ENCODE measurements around the gene CARD14. TPM values are rescaled to one million over a fixed set of nuclear protein-coding genes. Genes with fewer than 3 reads are reported as not detected.

The CARD14 gene
- total RNA-seq, 1 experiment from 2014 or later, result 0.24 TPM

GRCh38 chr17:80124351-80124981, 45.4 kb upstream of the CARD14 start:
- Mint-ChIP-seq H3K4me1 (peaks cover 24 to 47% of the 10 kb centered on the region in 2 experiments), H3K27ac (peak overlapping the region; percentile 93 to 94 (median 94); a peak in 5 of 7 replicates), H3K36me3 (ENCODE audit: insufficient read depth in 1 of 3, low read depth in 3 of 3) (no peaks in the 10 kb centered on the region), H3K4me3 (peak overlapping the region; percentile 48 to 65), H3K9me3 (no peaks in the 10 kb centered on the region), H3K27me3 (ENCODE audit: low read depth) (peaks cover 3% of the 10 kb centered on the region; the same call in 1 of the 2 replicates)
- Histone ChIP-seq H3K9me3 (ENCODE audit: control insufficient read depth, low read depth, low read length) (no peaks in the 10 kb centered on the region), H2AFZ (ENCODE audit: low read length) (no peak overlapping the region), H2AK5ac (ENCODE audit: insufficient read length, low read length) (no peak overlapping the region), H3K14ac (ENCODE audit: insufficient read depth, low read length) (peak overlapping the region; percentile 67; the same call in 1 of the 2 replicates), H2BK12ac (ENCODE audit: insufficient read length, low read depth, low read length) (no peak overlapping the region), H3K4me1 (ENCODE audit: insufficient read depth, low read length) (peaks cover 9% of the 10 kb centered on the region; the same call in 1 of the 2 replicates), H3K4ac (ENCODE audit: low read depth, low read length) (no peak overlapping the region), H3K56ac (ENCODE audit: insufficient read length, low read depth, low read length) (no peak overlapping the region), H4K91ac (ENCODE audit: insufficient read length, low read depth, low read length) (no peak overlapping the region), H3K23ac (ENCODE audit: insufficient read length, low read depth, low read length) (no peak overlapping the region), H3K79me2 (ENCODE audit: insufficient read depth, low read length) (no peaks in the 10 kb centered on the region), H2BK5ac (ENCODE audit: insufficient read length, low read length) (no peak overlapping the region), H4K8ac (replicated peaks; ENCODE audit: insufficient read length, low read depth, low read length) (no peak overlapping the region), H2BK120ac (ENCODE audit: low read depth, low read length, poor library complexity, severe bottlenecking) (no peak overlapping the region), H3K4me2 (ENCODE audit: insufficient read depth, insufficient read length, low read length) (peak overlapping the region; percentile 20), H4K5ac (ENCODE audit: insufficient read length, low read depth, low read length) (no peak overlapping the region), H3T11ph (ENCODE audit: low read length) (no peak overlapping the region), H2BK15ac (ENCODE audit: low read depth, low read length) (no peak overlapping the region), H3K27ac (ENCODE audit: insufficient read length, low read depth, low read length) (no peak overlapping the region), H2BK20ac (ENCODE audit: low read depth, low read length, poor library complexity, severe bottlenecking) (no peak overlapping the region), H4K20me1 (ENCODE audit: control insufficient read depth, insufficient read depth, insufficient read length) (no peaks in the 10 kb centered on the region), H3K23me2 (ENCODE audit: insufficient read length, low read depth, low read length, poor library complexity, severe bottlenecking) (no peaks in the 10 kb centered on the region), H3K9ac (ENCODE audit: extremely low read depth, insufficient read length, low read length) (no peak overlapping the region), H3K27me3 (ENCODE audit: insufficient read depth, low read length) (no peaks in the 10 kb centered on the region), H3K18ac (ENCODE audit: insufficient read length, low read depth, low read length) (peak overlapping the region; percentile 27), H3K79me1 (ENCODE audit: insufficient read depth, low read depth, low read length, poor library complexity, severe bottlenecking) (no peaks in the 10 kb centered on the region)
- WGBS (ENCODE audit: extremely low coverage, insufficient read length, low lambda C conversion rate), result no CpG with 5 or more reads among the region's 15 CpGs
- peak; percentile 93 for DNase-seq
- TF ChIP-seq CTCF (conservative IDR thresholded peaks at IDR 0.05), result peak; percentile 88
